GM19043 (cell line): ENCODE results near the gene RTN4RL1.
"Not testable (repeated sequence)": the region's sequence is repeated elsewhere in the genome, so short reads cannot be mapped to it uniquely, and the experiment has no call there.

Experiments
- ATAC-seq: cut with Tn5 transposase; IDR thresholded peaks from one replicate; pipeline ENCODE4 v1.9.1; 2021; ENCODE audit warnings: low read depth; ENCODE audit not compliant: unreplicated experiment

RTN4RL1 gene

GRCh38 chr17:2008332-2009126, 16.6 kb downstream of the RTN4RL1 start:
- ATAC-seq: no peak

- ATAC-seq: no peak
Measured at GRCh38 chr17:2004435-2004952, 20.6 kb downstream of the RTN4RL1 start.

DNA sequence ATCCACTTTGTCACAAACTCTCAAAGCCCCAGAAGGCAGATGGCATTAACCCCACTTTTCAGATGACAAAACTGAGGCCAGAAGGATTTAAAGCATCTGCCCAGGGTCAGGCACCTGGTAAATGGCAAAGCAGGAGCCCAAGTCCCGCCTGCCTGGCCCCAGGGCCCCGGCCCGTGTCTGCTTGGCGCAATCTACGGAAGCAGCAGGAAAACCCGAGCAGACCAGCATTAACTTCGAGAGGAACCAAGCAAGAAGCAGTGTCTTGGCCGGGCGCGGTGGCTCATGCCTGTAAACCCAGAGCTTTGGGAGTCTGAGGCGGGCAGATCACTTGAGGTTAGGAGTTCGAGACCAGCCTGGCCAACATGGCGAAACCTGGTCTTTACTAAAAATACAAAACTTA, 21.6 kb downstream of the RTN4RL1 start:
- no peak for ATAC-seq

- no peak for ATAC-seq
Measured at GRCh38 chr17:2002767-2003329, 22.3 kb downstream of the RTN4RL1 start.

DNA sequence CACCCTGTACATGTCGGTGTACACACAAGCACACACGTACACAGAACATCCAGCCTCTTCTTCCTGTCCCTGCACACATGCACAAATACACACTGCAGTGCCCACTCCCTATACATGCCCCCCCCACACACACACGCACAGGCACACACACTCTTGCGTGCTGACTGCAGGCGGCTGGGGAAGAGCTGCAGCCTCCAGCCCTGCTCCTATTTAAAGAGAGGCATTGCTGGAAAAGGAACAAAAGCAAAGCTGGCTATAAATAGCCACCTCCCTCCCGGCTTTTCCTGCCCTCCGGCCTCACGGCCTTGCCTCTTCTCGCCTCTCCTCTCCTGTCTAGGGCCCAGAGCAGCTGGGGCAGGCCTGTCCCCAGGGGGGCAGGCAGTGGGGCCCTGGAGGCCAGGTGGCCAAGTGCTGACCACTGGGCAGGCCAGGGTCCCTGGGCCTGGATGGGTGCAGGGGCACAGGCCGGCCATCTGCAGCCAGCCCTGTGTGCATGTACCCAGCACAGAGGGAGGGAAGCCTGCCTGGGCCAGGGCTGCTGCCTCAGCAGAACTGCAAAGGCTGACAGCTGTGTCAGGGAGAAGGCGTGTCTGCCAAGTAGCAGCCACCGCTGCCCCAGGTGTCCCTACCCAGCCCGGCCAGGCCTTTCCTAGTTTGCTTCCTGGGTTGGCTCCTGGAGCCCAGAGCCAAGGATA, 25.4 kb downstream of the RTN4RL1 start:
- ATAC-seq: no peak

GRCh38 chr17:1997927-1998742, 27.0 kb downstream of the RTN4RL1 start:
- no peak for ATAC-seq

- no peak for ATAC-seq
Measured at GRCh38 chr17:1997289-1997926, 27.7 kb downstream of the RTN4RL1 start.

GRCh38 chr17:1996800-1997288, 28.3 kb downstream of the RTN4RL1 start:
- ATAC-seq: no peak

DNA sequence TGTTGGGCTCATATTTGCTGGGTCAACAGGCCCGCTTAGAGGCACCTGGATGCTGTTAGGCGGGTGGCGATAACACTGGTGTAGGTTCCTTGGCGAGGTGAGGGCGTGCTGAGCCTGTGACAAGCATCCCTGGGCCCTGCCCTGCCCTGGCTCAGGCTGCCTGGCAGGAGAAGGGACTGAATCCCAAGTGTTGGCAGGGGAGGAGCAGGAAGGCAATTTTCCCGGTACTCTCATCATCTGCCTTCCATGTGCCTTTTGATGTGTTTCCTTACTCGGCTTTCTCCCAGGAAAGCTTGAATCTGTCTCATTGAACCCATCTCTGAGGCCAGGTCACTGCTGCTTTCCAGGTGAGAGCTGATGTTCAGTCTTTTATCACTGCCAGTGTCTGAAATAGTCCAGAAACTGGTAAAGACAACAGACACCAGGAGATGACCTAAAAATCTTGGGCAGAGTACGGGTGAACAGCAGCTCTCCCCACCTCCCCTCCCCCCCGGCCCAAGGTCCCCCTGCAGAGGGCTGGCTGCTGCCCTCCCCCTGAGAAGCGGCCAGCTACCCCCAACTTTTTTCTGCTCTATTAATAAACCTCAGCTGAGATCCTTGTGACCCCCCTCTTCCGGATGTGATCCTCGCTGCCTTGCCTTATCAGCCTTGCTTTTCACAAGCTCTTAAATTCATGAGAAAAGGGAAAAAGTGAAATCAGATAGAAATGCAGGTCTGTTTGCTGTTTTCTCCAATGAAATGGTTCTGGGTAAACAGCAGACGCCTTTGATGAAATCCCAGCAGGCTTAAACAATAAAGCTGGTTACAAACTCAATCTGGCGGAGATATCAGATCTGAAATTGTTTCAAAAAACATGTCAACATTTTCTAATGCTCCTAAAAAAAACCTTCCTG, 29.0 kb downstream of the RTN4RL1 start:
- ATAC-seq: no peak

- no peak for ATAC-seq
Measured at GRCh38 chr17:1995321-1995892, 29.7 kb downstream of the RTN4RL1 start.

GRCh38 chr17:1994707-1995106, 30.4 kb downstream of the RTN4RL1 start:
- ATAC-seq: no peak

GRCh38 chr17:1992541-1992940, 32.6 kb downstream of the RTN4RL1 start:
- no peak for ATAC-seq

DNA sequence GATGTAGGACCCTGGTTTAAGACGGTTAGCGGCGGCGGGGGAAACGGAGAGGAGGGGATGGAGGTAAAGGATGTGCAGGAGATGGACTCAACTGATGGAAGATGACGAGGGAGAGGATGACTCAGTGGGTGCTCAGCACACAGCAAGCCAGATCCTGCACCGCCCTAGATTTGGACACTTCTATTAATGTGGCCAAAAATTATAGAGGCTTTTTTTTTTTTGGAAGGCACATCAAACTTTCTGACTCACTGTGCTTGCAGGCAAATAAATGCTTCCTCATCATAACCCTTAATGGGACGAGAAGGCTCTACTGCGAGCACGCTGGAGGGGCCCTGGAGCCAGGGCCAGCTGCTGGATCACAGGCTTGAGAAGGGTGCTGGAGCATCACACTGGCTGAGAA, 36.0 kb downstream of the RTN4RL1 start:
- no peak for ATAC-seq

DNA sequence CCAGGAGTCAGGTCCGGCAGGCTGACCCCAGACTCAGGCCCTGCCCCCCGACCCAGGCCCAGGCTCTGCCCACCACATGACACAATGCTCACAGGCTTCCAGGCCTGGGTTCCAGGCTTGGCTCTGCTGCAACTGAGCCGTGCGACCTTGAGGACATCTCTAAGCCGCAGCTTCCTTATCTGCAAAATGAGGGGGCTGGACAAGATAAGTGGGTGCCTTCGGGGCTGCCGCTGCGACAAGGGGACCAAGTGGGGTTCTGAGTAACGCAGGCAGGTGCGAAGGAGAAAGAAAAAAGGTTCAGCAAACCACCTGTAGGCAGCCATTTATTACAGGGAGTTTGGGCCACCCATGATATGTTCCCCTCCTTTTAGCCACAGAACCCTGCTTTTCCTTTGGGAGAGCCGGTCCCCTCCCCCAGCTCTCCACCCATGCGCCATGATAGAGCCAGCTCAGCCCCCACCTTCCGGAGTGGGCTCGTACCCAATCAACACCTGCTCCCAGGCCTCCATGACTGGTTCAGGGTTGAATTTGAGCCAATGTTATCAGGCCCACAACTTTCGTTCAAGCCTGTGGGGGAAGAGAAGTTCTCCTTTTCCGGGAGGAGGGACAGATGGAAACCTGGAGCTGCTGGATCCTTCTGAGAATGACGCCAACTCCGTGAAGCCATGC, 38.2 kb downstream of the RTN4RL1 start:
- no peak for ATAC-seq

DNA sequence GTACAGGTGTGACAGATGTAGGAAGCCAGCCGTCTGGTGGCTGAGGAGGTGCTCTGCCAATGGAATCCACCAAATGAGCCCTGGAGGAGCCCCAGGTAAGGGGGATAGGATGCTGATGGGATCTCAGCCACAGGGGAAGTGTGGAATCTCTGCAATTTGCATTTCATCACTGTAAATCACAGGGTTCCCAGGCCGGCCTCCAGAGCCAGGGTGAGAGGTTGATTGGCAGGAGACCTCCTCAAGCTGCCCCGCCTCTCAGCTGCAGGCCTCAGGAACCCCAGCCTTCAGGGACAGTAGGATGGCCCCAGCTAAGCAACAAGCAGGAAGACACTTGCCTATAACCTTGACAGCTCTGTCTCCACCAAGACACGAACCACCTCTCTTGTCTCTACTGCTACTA, 39.4 kb downstream of the RTN4RL1 start:
- no peak for ATAC-seq

DNA sequence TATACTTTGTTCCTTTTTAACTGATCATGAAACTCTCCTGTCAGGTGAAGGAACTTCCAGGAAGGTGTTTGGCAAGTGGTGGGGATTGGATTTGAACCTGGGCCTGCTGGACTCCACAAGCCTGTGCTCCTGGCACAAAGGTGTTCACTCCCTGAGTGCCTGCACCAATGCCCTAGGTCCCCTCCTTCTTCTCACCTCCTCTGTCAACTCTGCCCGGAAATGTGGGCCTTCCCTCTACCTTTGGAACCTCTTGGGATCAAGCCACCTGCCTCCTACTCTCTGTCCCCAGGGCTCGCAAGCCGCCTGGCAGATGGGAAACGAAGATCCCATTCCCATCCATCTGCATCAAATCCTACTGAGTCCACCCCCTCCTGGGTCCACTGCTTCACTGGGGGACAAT, 40.0 kb downstream of the RTN4RL1 start:
- no peak for ATAC-seq

DNA sequence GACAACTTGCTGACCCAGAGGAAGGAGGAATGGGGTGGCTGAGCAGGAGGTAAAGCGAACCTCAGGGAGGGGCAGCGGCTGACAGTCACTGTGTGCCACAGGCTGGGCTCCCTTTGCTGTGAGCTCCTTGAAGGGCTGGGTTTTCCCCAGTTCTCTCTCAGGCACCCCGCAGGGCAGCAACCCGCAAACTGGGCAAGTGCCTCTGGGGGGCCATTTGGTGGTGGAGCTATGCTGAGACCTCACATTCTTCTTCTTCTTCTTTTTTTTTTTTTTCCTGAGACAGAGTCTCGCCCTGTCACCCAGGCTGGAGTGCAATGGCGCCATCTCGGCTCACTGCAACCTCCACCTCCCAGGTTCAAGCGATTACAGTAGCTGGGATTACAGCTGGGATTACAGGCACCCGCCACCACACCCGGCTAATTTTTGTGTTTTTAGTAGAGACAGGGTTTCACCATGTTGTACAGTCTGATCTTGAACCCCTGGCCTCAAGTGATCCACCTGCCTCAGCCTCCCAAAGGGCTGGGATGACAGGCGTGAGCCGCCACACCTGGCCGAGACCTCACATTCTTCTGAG, 42.3 kb downstream of the RTN4RL1 start:
- ATAC-seq: not testable (repeated sequence)
